ENCODE measurements around the gene CLMN.

The CLMN gene

GRCh38 chr14:95321693-95322455, 2.2 kb upstream of the CLMN start:
- Histone ChIP-seq H3K4me1 (ENCODE audit: control insufficient read depth, insufficient read depth, low read length) (peaks cover 18% of the 10 kb centered on the region), H3K36me3 (ENCODE audit: control insufficient read depth in 2 of 2, insufficient read depth in 2 of 2, low read length in 2 of 2) (no peaks in the 10 kb centered on the region), H3K4me3 (ENCODE audit: low read length in 2 of 2) (no peak overlapping the region), H3K9me3 (ENCODE audit: control insufficient read depth in 2 of 2, low read length in 2 of 2) (no peaks in the 10 kb centered on the region), H3K9ac (ENCODE audit: low read length in 2 of 2) (no peak overlapping the region), H3K27me3 (ENCODE audit: control insufficient read depth in 1 of 2, insufficient read depth in 2 of 2, low read length in 2 of 2) (peaks cover 0 to 2% of the 10 kb centered on the region in 2 donors), H3K27ac (ENCODE audit: low read length) (no peak overlapping the region)

DNA sequence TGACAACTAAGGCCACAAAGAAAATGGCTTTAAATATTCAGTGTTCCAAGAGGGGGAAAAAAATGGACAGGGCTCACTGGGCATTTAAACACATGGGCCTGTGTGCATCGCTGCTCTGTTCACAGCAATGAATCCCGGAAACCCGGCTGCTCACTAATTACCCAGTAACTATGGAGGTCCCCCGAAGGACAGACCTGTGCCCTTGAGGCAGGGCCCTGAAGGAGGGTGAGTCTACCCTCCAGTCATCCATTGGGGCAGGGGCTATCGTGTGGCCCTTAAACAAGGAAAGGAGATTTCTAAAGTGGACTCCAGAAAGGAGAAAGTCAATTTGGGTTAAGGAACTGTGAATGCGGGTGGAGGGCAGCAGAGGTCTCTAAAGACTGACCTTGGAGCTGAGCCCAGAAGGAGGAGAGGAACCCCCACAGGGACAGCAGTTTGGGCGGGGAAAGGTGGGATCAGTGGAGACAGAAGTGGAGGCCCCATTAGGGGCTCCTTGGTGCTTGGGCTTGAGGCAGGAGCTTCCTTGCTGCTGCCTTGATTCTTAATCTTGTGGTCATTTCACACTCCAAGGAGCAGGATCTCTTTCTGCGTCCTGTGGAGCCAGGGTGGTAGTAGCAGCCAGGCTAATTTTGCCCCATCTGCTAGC, 1.4 kb upstream of the CLMN start:
- Histone ChIP-seq H3K4me3 (ENCODE audit: low read length in 2 of 2) (no peak overlapping the region), H3K9ac (ENCODE audit: low read length in 2 of 2) (peak overlapping the region in 1 of 2 donors; percentile 55), H3K27me3 (ENCODE audit: control insufficient read depth in 1 of 2, insufficient read depth in 2 of 2, low read length in 2 of 2) (peaks cover 0 to 2% of the 10 kb centered on the region in 2 donors), H3K36me3 (ENCODE audit: control insufficient read depth in 2 of 2, insufficient read depth in 2 of 2, low read length in 2 of 2) (no peaks in the 10 kb centered on the region), H3K9me3 (ENCODE audit: control insufficient read depth in 2 of 2, low read length in 2 of 2) (no peaks in the 10 kb centered on the region), H3K4me1 (ENCODE audit: control insufficient read depth, insufficient read depth, low read length) (peaks cover 18% of the 10 kb centered on the region), H3K27ac (ENCODE audit: low read length) (no peak overlapping the region)

GRCh38 chr14:95320078-95320895, 579 bp upstream of the CLMN start:
- Histone ChIP-seq H3K36me3 (ENCODE audit: control insufficient read depth in 2 of 2, insufficient read depth in 2 of 2, low read length in 2 of 2) (no peaks in the 10 kb centered on the region), H3K27me3 (ENCODE audit: control insufficient read depth in 1 of 2, insufficient read depth in 2 of 2, low read length in 2 of 2) (peaks cover 0 to 2% of the 10 kb centered on the region in 2 donors), H3K9me3 (ENCODE audit: control insufficient read depth in 2 of 2, low read length in 2 of 2) (no peaks in the 10 kb centered on the region), H3K4me1 (ENCODE audit: control insufficient read depth, insufficient read depth, low read length) (peaks cover 18% of the 10 kb centered on the region), H3K27ac (ENCODE audit: low read length) (no peak overlapping the region), H3K4me3 (ENCODE audit: low read length in 2 of 2) (peak overlapping the region; percentile 49 to 60), H3K9ac (ENCODE audit: low read length in 2 of 2) (peak overlapping the region in 1 of 2 donors; percentile 55)

GRCh38 chr14:95318399-95319311, 1.1 kb downstream of the CLMN start:
- no peaks in the 10 kb centered on the region for H3K9me3 ChIP-seq (ENCODE audit: control insufficient read depth in 2 of 2, low read length in 2 of 2)
- peak overlapping the region in 1 of 2 donors; percentile 33 for H3K9ac ChIP-seq (ENCODE audit: low read length in 2 of 2)
- H3K27ac ChIP-seq (ENCODE audit: low read length): no peak overlapping the region
- H3K27me3 ChIP-seq (ENCODE audit: control insufficient read depth in 1 of 2, insufficient read depth in 2 of 2, low read length in 2 of 2): peaks cover 0 to 2% of the 10 kb centered on the region in 2 donors
- peaks cover 21% of the 10 kb centered on the region for H3K4me1 ChIP-seq (ENCODE audit: control insufficient read depth, insufficient read depth, low read length)
- no peaks in the 10 kb centered on the region for H3K36me3 ChIP-seq (ENCODE audit: control insufficient read depth in 2 of 2, insufficient read depth in 2 of 2, low read length in 2 of 2)
- peak overlapping the region; percentile 62 to 74 for H3K4me3 ChIP-seq (ENCODE audit: low read length in 2 of 2)

DNA sequence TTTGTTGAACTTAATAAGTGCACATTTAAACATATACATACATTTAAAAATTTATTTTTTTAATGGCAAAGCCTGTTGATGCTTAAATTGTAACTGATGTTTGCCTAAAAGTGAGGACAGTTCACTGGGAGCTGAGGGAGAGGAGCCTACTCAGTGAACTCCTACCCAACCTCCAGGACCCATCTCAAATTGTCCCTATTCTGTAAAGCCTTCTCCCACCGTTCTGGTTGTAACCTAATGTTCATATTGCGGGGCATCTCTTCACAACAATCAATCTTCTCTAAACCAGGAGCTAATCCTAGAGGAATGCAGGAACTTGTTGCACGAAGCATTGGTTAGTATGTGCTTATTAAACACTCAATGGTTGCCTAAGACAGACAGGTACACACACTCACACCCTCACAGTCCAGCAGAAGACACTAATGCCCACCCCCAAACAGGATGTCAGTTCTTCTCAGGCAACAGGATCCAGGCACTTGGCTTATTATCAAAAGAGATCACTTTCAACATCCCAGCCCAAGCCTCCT, 1.8 kb downstream of the CLMN start:
- Histone ChIP-seq H3K27me3 (ENCODE audit: control insufficient read depth in 1 of 2, insufficient read depth in 2 of 2, low read length in 2 of 2) (no peaks in the 10 kb centered on the region), H3K4me3 (ENCODE audit: low read length in 2 of 2) (peak overlapping the region in 1 of 2 donors; percentile 74), H3K9me3 (ENCODE audit: control insufficient read depth in 2 of 2, low read length in 2 of 2) (no peaks in the 10 kb centered on the region), H3K36me3 (ENCODE audit: control insufficient read depth in 2 of 2, insufficient read depth in 2 of 2, low read length in 2 of 2) (no peaks in the 10 kb centered on the region), H3K4me1 (ENCODE audit: control insufficient read depth, insufficient read depth, low read length) (peaks cover 21% of the 10 kb centered on the region), H3K9ac (ENCODE audit: low read length in 2 of 2) (no peak overlapping the region), H3K27ac (ENCODE audit: low read length) (no peak overlapping the region)

GRCh38 chr14:95316821-95317220, 2.9 kb downstream of the CLMN start:
- H3K9me3 ChIP-seq (ENCODE audit: control insufficient read depth in 2 of 2, low read length in 2 of 2): no peaks in the 10 kb centered on the region
- H3K4me3 ChIP-seq (ENCODE audit: low read length in 2 of 2): no peak overlapping the region
- H3K36me3 ChIP-seq (ENCODE audit: control insufficient read depth in 2 of 2, insufficient read depth in 2 of 2, low read length in 2 of 2): no peaks in the 10 kb centered on the region
- H3K27me3 ChIP-seq (ENCODE audit: control insufficient read depth in 1 of 2, insufficient read depth in 2 of 2, low read length in 2 of 2): no peaks in the 10 kb centered on the region
- no peak overlapping the region for H3K9ac ChIP-seq (ENCODE audit: low read length in 2 of 2)
- H3K4me1 ChIP-seq (ENCODE audit: control insufficient read depth, insufficient read depth, low read length): peaks cover 19% of the 10 kb centered on the region
- no peak overlapping the region for H3K27ac ChIP-seq (ENCODE audit: low read length)

GRCh38 chr14:95315579-95315978, 4.1 kb downstream of the CLMN start:
- Histone ChIP-seq H3K4me3 (ENCODE audit: low read length in 2 of 2) (no peak overlapping the region), H3K9ac (ENCODE audit: low read length in 2 of 2) (no peak overlapping the region), H3K9me3 (ENCODE audit: control insufficient read depth in 2 of 2, low read length in 2 of 2) (no peaks in the 10 kb centered on the region), H3K27ac (ENCODE audit: low read length) (no peak overlapping the region), H3K36me3 (ENCODE audit: control insufficient read depth in 2 of 2, insufficient read depth in 2 of 2, low read length in 2 of 2) (no peaks in the 10 kb centered on the region), H3K27me3 (ENCODE audit: control insufficient read depth in 1 of 2, insufficient read depth in 2 of 2, low read length in 2 of 2) (no peaks in the 10 kb centered on the region), H3K4me1 (ENCODE audit: control insufficient read depth, insufficient read depth, low read length) (peaks cover 17% of the 10 kb centered on the region)

GRCh38 chr14:95315156-95315555, 4.6 kb downstream of the CLMN start:
- Histone ChIP-seq H3K9ac (ENCODE audit: low read length in 2 of 2) (no peak overlapping the region), H3K4me3 (ENCODE audit: low read length in 2 of 2) (no peak overlapping the region), H3K9me3 (ENCODE audit: control insufficient read depth in 2 of 2, low read length in 2 of 2) (no peaks in the 10 kb centered on the region), H3K4me1 (ENCODE audit: control insufficient read depth, insufficient read depth, low read length) (peaks cover 12% of the 10 kb centered on the region), H3K27me3 (ENCODE audit: control insufficient read depth in 1 of 2, insufficient read depth in 2 of 2, low read length in 2 of 2) (no peaks in the 10 kb centered on the region), H3K36me3 (ENCODE audit: control insufficient read depth in 2 of 2, insufficient read depth in 2 of 2, low read length in 2 of 2) (no peaks in the 10 kb centered on the region), H3K27ac (ENCODE audit: low read length) (no peak overlapping the region)

DNA sequence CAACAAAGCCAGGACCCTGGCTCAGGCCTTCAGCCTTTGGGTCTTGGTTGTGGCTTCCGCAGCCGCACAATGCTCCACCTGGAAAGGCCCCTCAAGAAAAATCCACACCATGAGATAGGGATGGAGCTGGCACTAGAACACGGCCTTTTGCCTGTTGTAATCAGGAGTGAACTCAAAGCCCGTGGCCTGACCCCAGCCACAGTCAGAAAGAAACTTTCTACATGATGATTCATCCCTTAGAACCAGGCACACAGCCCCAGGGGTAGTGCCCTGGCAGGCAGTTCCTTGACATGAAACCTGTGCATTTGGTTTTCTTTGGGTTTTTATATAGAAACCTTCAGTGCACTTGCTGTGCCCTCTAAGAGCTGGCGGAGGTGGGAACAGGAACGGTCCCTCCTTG, 5.1 kb downstream of the CLMN start:
- H3K4me1 ChIP-seq (ENCODE audit: control insufficient read depth, insufficient read depth, low read length): peaks cover 12% of the 10 kb centered on the region
- H3K36me3 ChIP-seq (ENCODE audit: control insufficient read depth in 2 of 2, insufficient read depth in 2 of 2, low read length in 2 of 2): no peaks in the 10 kb centered on the region
- no peak overlapping the region for H3K4me3 ChIP-seq (ENCODE audit: low read length in 2 of 2)
- H3K9ac ChIP-seq (ENCODE audit: low read length in 2 of 2): no peak overlapping the region
- no peaks in the 10 kb centered on the region for H3K27me3 ChIP-seq (ENCODE audit: control insufficient read depth in 1 of 2, insufficient read depth in 2 of 2, low read length in 2 of 2)
- no peak overlapping the region for H3K27ac ChIP-seq (ENCODE audit: low read length)
- no peaks in the 10 kb centered on the region for H3K9me3 ChIP-seq (ENCODE audit: control insufficient read depth in 2 of 2, low read length in 2 of 2)

- no peaks in the 10 kb centered on the region for H3K36me3 ChIP-seq (ENCODE audit: control insufficient read depth in 2 of 2, insufficient read depth in 2 of 2, low read length in 2 of 2)
- H3K4me3 ChIP-seq (ENCODE audit: low read length in 2 of 2): no peak overlapping the region
- peaks cover 5% of the 10 kb centered on the region for H3K4me1 ChIP-seq (ENCODE audit: control insufficient read depth, insufficient read depth, low read length)
- H3K27ac ChIP-seq (ENCODE audit: low read length): no peak overlapping the region
- no peak overlapping the region for H3K9ac ChIP-seq (ENCODE audit: low read length in 2 of 2)
- H3K27me3 ChIP-seq (ENCODE audit: control insufficient read depth in 1 of 2, insufficient read depth in 2 of 2, low read length in 2 of 2): no peaks in the 10 kb centered on the region
- no peaks in the 10 kb centered on the region for H3K9me3 ChIP-seq (ENCODE audit: control insufficient read depth in 2 of 2, low read length in 2 of 2)
Measured at GRCh38 chr14:95313707-95314106, 6.0 kb downstream of the CLMN start.

Data from stomach smooth muscle (tissue), 2 donors.